DND-41 (cell line): ENCODE results near the gene PRELID3B.

Source experiments
- ATAC-seq: fragments of 200-7000 bp; cut with Tn5 transposase; 3 replicates; pipeline ENCODE4 v1.9.1; 2021; ENCODE audit warnings: low read depth; ENCODE audit not compliant: insufficient read depth
- DNase-seq: peaks from one replicate; pipeline ENCODE4 v3.0.0-alpha.2; 2020
- H2AFZ ChIP-seq: 2 replicates; pipeline ENCODE4 v1.6.0; 2012; ENCODE audit warnings: low read depth, low read length
- H3K27ac ChIP-seq: 2 replicates; pipeline ENCODE4 v1.5.1; 2012; ENCODE audit warnings: low read length, inconsistent platforms
- H3K27me3 ChIP-seq: fragments of 200-600 bp; sonication (generic); 2 replicates; pipeline ENCODE4 v1.6.0; 2012; ENCODE audit warnings: low read length, mild to moderate bottlenecking, inconsistent platforms; ENCODE audit not compliant: insufficient read depth, poor library complexity
- H3K36me3 ChIP-seq: 2 replicates; pipeline ENCODE4 v1.5.1; 2012; ENCODE audit warnings: low read length, inconsistent platforms; ENCODE audit not compliant: insufficient read depth
- H3K4me1 ChIP-seq: 2 replicates; pipeline ENCODE4 v1.5.1; 2012; ENCODE audit warnings: mild to moderate bottlenecking, low read length; ENCODE audit not compliant: insufficient read depth
- H3K4me2 ChIP-seq: 2 replicates; pipeline ENCODE4 v1.6.0; 2012; ENCODE audit warnings: mild to moderate bottlenecking, moderate library complexity, low read length, inconsistent platforms; ENCODE audit not compliant: insufficient read depth
- H3K4me3 ChIP-seq, 2 experiments: fragments of 200-600 bp in 1 of 2; shearing (Covaris generic) in 1 of 2; 2 replicates each; pipeline ENCODE4 v1.5.1; 2012 to 2016; ENCODE audit warnings: inconsistent platforms in 2 of 2, low read length in 2 of 2, mild to moderate bottlenecking in 2 of 2, low read depth in 1 of 2, moderate library complexity in 1 of 2
- H3K79me2 ChIP-seq: 2 replicates; pipeline ENCODE4 v1.6.0; 2012; ENCODE audit warnings: low read length, inconsistent platforms; ENCODE audit not compliant: insufficient read depth
- H3K9ac ChIP-seq: 2 replicates; pipeline ENCODE4 v1.6.0; 2012; ENCODE audit warnings: low read depth, mild to moderate bottlenecking, inconsistent platforms, low read length, moderate library complexity
- H3K9me3 ChIP-seq: 2 replicates; pipeline ENCODE4 v1.5.1; 2012; ENCODE audit warnings: low read length, moderate library complexity, mild to moderate bottlenecking, inconsistent platforms; ENCODE audit not compliant: insufficient read depth, severe bottlenecking
- H4K20me1 ChIP-seq: 2 replicates; pipeline ENCODE4 v1.6.0; 2012; ENCODE audit warnings: low read length; ENCODE audit not compliant: insufficient read depth
- EZH2 ChIP-seq: IDR thresholded peaks from 3 replicates; pipeline ENCODE4 v1.6.1; 2012; ENCODE audit warnings: borderline replicate concordance, low read depth, mild to moderate bottlenecking, moderate library complexity, low read length, inconsistent platforms; ENCODE audit not compliant: severe bottlenecking
- TF ChIP-seq, protein P1 (sequence below): IDR thresholded peaks from 2 replicates; pipeline ENCODE4 v1.5.1; 2012; ENCODE audit warnings: borderline replicate concordance, low read length, moderate library complexity, mild to moderate bottlenecking; ENCODE audit not compliant: poor library complexity, severe bottlenecking; ENCODE audit errors: extremely low read depth

Gene PRELID3B

GRCh38 chr20:58993332-58994248 is 49.0 kb downstream of the PRELID3B start:
- Histone ChIP-seq H3K27me3 (no peaks in the 10 kb centered on the region), H3K27ac (no peak overlapping the region), H3K9ac (no peak overlapping the region), H3K79me2 (no peaks in the 10 kb centered on the region), H4K20me1 (peaks cover 18% of the 10 kb centered on the region; the same call in 1 of the 2 replicates), H3K4me1 (no peaks in the 10 kb centered on the region), H3K36me3 (peaks cover 76% of the 10 kb centered on the region), H3K9me3 (no peaks in the 10 kb centered on the region), H3K4me3 (no peak overlapping the region), H3K4me2 (no peak overlapping the region), H2AFZ (no peak overlapping the region)
- ATAC-seq = no peak
- TF ChIP-seq, protein P1, sequence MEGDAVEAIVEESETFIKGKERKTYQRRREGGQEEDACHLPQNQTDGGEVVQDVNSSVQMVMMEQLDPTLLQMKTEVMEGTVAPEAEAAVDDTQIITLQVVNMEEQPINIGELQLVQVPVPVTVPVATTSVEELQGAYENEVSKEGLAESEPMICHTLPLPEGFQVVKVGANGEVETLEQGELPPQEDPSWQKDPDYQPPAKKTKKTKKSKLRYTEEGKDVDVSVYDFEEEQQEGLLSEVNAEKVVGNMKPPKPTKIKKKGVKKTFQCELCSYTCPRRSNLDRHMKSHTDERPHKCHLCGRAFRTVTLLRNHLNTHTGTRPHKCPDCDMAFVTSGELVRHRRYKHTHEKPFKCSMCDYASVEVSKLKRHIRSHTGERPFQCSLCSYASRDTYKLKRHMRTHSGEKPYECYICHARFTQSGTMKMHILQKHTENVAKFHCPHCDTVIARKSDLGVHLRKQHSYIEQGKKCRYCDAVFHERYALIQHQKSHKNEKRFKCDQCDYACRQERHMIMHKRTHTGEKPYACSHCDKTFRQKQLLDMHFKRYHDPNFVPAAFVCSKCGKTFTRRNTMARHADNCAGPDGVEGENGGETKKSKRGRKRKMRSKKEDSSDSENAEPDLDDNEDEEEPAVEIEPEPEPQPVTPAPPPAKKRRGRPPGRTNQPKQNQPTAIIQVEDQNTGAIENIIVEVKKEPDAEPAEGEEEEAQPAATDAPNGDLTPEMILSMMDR = no peak
- TF ChIP-seq EZH2 = no peak
- no peak for DNase-seq

DNA sequence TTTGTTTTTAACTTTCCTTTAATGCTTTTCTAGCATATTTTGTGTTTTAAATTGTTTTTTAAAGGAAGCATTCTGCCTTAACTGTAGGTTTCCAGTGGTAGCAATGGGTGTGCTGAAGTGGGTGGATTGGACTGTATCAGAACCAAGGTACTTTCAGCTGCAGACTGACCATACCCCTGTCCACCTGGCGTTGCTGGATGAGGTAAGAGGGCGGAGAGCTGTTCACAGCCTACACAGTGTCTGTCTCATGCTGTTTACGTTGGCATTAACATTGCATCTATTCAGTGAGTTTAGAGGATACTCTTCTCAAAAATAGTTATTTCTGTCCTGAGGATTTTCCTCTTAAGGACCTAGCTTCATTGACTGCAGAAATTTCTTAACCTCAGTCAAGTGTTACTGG is 49.7 kb downstream of the PRELID3B start:
- Histone ChIP-seq H3K9ac (no peak overlapping the region), H4K20me1 (peaks cover 24% of the 10 kb centered on the region; the same call in 1 of the 2 replicates), H3K27me3 (no peaks in the 10 kb centered on the region), H3K27ac (no peak overlapping the region), H3K36me3 (peaks cover 83% of the 10 kb centered on the region), H3K4me2 (no peak overlapping the region), H3K9me3 (no peaks in the 10 kb centered on the region), H3K79me2 (no peaks in the 10 kb centered on the region), H3K4me3 (no peak overlapping the region), H3K4me1 (no peaks in the 10 kb centered on the region), H2AFZ (no peak overlapping the region)
- TF ChIP-seq, protein P1 = no peak
- no peak for TF ChIP-seq EZH2
- ATAC-seq (no peak), DNase-seq (no peak)

- Histone ChIP-seq H3K36me3 (peaks cover 95% of the 10 kb centered on the region), H3K27ac (no peak overlapping the region), H3K9me3 (no peaks in the 10 kb centered on the region), H4K20me1 (peaks cover 33% of the 10 kb centered on the region; the same call in 1 of the 2 replicates), H3K79me2 (peaks cover 5% of the 10 kb centered on the region; the same call in 1 of the 2 replicates), H3K9ac (no peak overlapping the region), H3K27me3 (no peaks in the 10 kb centered on the region), H3K4me2 (no peak overlapping the region), H3K4me1 (no peaks in the 10 kb centered on the region), H2AFZ (no peak overlapping the region), H3K4me3 (no peak overlapping the region)
- TF ChIP-seq, protein P1 = no peak
- no peak for TF ChIP-seq EZH2
- ATAC-seq (no peak), DNase-seq (no peak)
These were observed 50.9 kb downstream of the PRELID3B start for GRCh38 chr20:58991715-58992114.
